Endothelial cell of umbilical vein (primary cell): Measurements from ENCODE around the gene NUDT21. TPM values are rescaled to one million over a fixed set of nuclear protein-coding genes. Genes with fewer than 3 reads are reported as not detected.

Experiments
- BruUV-seq: library from RNA; stranded (reverse); fragments of 400-500 nt; replicated peaks from 2 replicates; lab custom pipeline; 2021; lab: Mats Ljungman, UMichigan
- CTCF ChIA-PET: fragments of 300-600, 350-600 bp; sonication (Branson Sonifier 250); formaldehyde crosslinking; loops from one replicate; lab custom pipeline; 2021; ENCODE audit warnings: antibody characterized with exemption, inconsistent platforms; lab: Charles Lee
- POLR2A ChIA-PET: fragments of 300-600, 350-600 bp; sonication (Branson Sonifier 250); formaldehyde crosslinking; loops from one replicate; lab custom pipeline; 2021; ENCODE audit warnings: antibody characterized with exemption, inconsistent platforms; lab: Charles Lee
- DNase-seq: peaks from one replicate; pipeline ENCODE4 v3.0.0-alpha.2; 2011; ENCODE audit warnings: low read depth, low spot score
- FAIRE-seq: peaks from 2 replicates; lab custom pipeline; 2011; peaks lifted over from hg19 to GRCh38; lab: Jason Lieb, UNC
- H2AFZ ChIP-seq: 2 replicates; pipeline ENCODE4 v1.6.0; 2012; ENCODE audit warnings: low read depth, low read length, control low read depth, inconsistent platforms
- H3K27ac ChIP-seq: 2 replicates; pipeline ENCODE4 v1.5.1; 2011; ENCODE audit warnings: low read depth, mild to moderate bottlenecking, control low read depth, low read length, moderate library complexity; ENCODE audit not compliant: insufficient read depth
- H3K27me3 ChIP-seq, 2 experiments: 2 replicates each; pipeline versions ENCODE4 v1.6.0 to v1.6.1; 2011; ENCODE audit warnings: low read length in 2 of 2, mixed read lengths in 1 of 2; ENCODE audit not compliant: control insufficient read depth in 2 of 2, insufficient read depth in 2 of 2
- H3K36me3 ChIP-seq, 2 experiments: 2 replicates in 1 of 2; 3 replicates in 1 of 2; pipeline ENCODE4 v1.5.1; 2011; ENCODE audit warnings: low read length in 2 of 2, mild to moderate bottlenecking in 1 of 2, moderate library complexity in 1 of 2; ENCODE audit not compliant: control insufficient read depth in 2 of 2, insufficient read depth in 2 of 2; ENCODE audit errors: extremely low read depth in 1 of 2
- H3K4me1 ChIP-seq: 3 replicates; pipeline ENCODE4 v1.5.1; 2011; ENCODE audit warnings: mild to moderate bottlenecking, low read length; ENCODE audit not compliant: control insufficient read depth, insufficient read depth; ENCODE audit errors: extremely low read depth
- H3K4me2 ChIP-seq: 2 replicates; pipeline ENCODE4 v1.6.1; 2011; ENCODE audit warnings: low read length, control low read depth, mixed read lengths; ENCODE audit not compliant: insufficient read depth
- H3K4me3 ChIP-seq, 3 experiments: fragments of 200-600 bp in 1 of 3; sonication (generic), shearing (Covaris generic) in 1 of 3; replicated peaks in 1 of 3; 2 replicates each; pipeline ENCODE4 v1.5.1; 2011 to 2016; ENCODE audit warnings: control low read depth in 3 of 3, low read length in 3 of 3, mild to moderate bottlenecking in 2 of 3, inconsistent platforms in 1 of 3, low read depth in 1 of 3, moderate library complexity in 1 of 3; ENCODE audit not compliant: insufficient read depth in 1 of 3
- H3K79me2 ChIP-seq: 2 replicates; pipeline ENCODE4 v1.6.0; 2012; ENCODE audit warnings: low read length, inconsistent platforms; ENCODE audit not compliant: control insufficient read depth, insufficient read depth
- H3K9ac ChIP-seq: replicated peaks from 2 replicates; pipeline ENCODE3; 2011; ENCODE audit warnings: low read length, control low read depth; ENCODE audit not compliant: insufficient read depth; ENCODE audit errors: extremely low read depth
- H3K9me1 ChIP-seq: replicated peaks from 3 replicates; pipeline ENCODE4 v1.6.0; 2011; ENCODE audit warnings: mild to moderate bottlenecking, low read length; ENCODE audit not compliant: control insufficient read depth, insufficient read depth; ENCODE audit errors: extremely low read depth
- H3K9me3 ChIP-seq: replicated peaks from 2 replicates; pipeline ENCODE4 v1.5.1; 2012; ENCODE audit warnings: low read length, inconsistent platforms; ENCODE audit not compliant: control insufficient read depth, insufficient read depth
- H4K20me1 ChIP-seq: replicated peaks from 2 replicates; pipeline ENCODE3; 2011; ENCODE audit warnings: mild to moderate bottlenecking, low read length; ENCODE audit not compliant: control insufficient read depth, insufficient read depth; ENCODE audit errors: extremely low read depth
- EZH2 ChIP-seq: IDR thresholded peaks from 2 replicates; pipeline ENCODE4 v1.6.1; 2012; ENCODE audit warnings: borderline replicate concordance, low read depth, mild to moderate bottlenecking, moderate library complexity, low read length, inconsistent platforms; ENCODE audit not compliant: severe bottlenecking
- FOS ChIP-seq: IDR thresholded peaks from 2 replicates; pipeline ENCODE4 v1.6.1; 2011; ENCODE audit warnings: mild to moderate bottlenecking, low read length, moderate library complexity, borderline replicate concordance; ENCODE audit not compliant: insufficient read depth
- GATA2 ChIP-seq: IDR thresholded peaks from 2 replicates; pipeline ENCODE4 v1.7.0; 2011; ENCODE audit warnings: low read depth, mild to moderate bottlenecking, moderate library complexity, mixed read lengths, low read length; ENCODE audit not compliant: insufficient read length, insufficient read depth
- JUN ChIP-seq: IDR thresholded peaks from 2 replicates; pipeline ENCODE4 v1.6.1; 2011; ENCODE audit warnings: borderline replicate concordance, low read depth; ENCODE audit not compliant: insufficient read length, insufficient read depth
- MYC ChIP-seq: IDR thresholded peaks from one replicate; pipeline ENCODE4 v1.6.1; 2011; ENCODE audit warnings: mild to moderate bottlenecking, low read depth, low read length
- POLR2A ChIP-seq: IDR thresholded peaks from 2 replicates; pipeline ENCODE4 v1.6.1; 2012; ENCODE audit warnings: low read depth, mild to moderate bottlenecking, control low read depth, low read length
- POLR2AphosphoS5 ChIP-seq: IDR thresholded peaks from 2 replicates; pipeline ENCODE4 v1.6.1; 2012; ENCODE audit warnings: low read depth, mild to moderate bottlenecking, control low read depth, low read length, moderate library complexity; ENCODE audit not compliant: insufficient read depth
- dilution Hi-C: fragments of 300-500 bp; cut with MboI; formaldehyde crosslinking; loops from one replicate; pipeline ENCODE4 v1.15.0; 2019; ENCODE audit warnings: low sequenced_read_pairs; ENCODE audit not compliant: extremely low pct_ligation_motif_present
- intact Hi-C: fragments of 100-400 bp; cut with micrococcal nuclease; formaldehyde crosslinking; loops from one replicate; pipeline ENCODE4 v1.10.0; 2022
- polyA plus RNA-seq, 4 experiments: library from polyadenylated mRNA; depleted of rRNA in 3 of 4; stranded (reverse) in 3 of 4; unstranded in 1 of 4; fragments of >200 nt; gene quantifications; 2 replicates each; pipeline versions ENCODE4 v1.2.1 to v1.2.3, GENCODE V29; 2011 to 2012; ENCODE audit warnings: missing spikeins in 1 of 4
- total RNA-seq: library from RNA; stranded (reverse); gene quantifications from 2 replicates; pipeline ENCODE4 v1.2.3, GENCODE V29; 2021
- TF ChIP-seq, protein P1 (sequence below), 2 donors: IDR thresholded peaks; 1 replicate in 1 of 2; 2 replicates in 1 of 2; pipeline ENCODE4 v1.5.1; 2011; ENCODE audit warnings: low read length in 2 of 2, mild to moderate bottlenecking in 2 of 2, moderate library complexity in 2 of 2, control low read depth in 1 of 2, inconsistent platforms in 1 of 2, low read depth in 1 of 2; ENCODE audit not compliant: insufficient read depth in 1 of 2; ENCODE audit errors: extremely low read depth in 1 of 2
- TF ChIP-seq, protein P2 (sequence below): IDR thresholded peaks from 2 replicates; pipeline ENCODE4 v1.6.1; 2011; ENCODE audit not compliant: insufficient read depth, insufficient read length

Gene NUDT21
- total and polyA plus RNA-seq, 2 donors (not counting 3 experiments of a cell fraction or from before 2014, with no cell fraction given), result 56.4 to 158 TPM

DNA sequence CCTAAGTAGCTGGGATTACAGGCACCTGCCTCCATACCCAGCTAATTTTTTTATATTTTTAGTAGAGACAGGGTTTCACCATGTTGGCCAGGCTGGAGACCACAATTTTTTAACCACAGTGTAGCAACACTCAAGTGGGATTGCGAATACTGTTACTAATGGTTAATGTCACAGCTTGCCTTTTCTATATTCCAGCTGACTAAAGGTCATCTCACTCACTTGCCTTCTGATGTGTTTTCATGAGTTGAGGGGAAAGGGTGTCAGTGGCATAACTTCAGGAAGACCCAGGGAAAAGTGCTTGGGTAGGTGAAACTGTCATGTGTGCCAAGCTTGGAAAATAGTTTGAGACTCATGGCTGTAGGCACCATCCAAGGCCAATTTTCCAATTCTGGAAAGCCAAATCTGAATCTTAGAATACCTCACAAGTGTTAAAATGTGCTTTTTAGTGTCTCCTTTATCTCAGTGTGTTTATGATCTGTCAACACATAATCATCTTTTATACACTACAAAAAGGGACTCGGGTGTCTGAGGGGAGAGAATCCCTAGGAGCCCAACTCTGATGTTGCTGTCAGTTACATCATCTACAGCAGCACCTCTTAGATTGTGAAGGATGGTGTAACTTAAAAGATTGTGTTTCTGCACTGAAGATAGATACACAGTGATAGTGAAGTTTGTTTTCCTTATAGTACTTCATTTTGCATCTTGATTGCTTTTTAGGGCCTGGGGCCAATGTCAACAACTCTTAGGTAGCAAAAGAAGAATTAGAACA, 27.3 kb upstream of the NUDT21 start:
- Histone ChIP-seq H4K20me1 (no peaks in the 10 kb centered on the region), H3K4me1 (peaks cover 6% of the 10 kb centered on the region), H3K79me2 (no peaks in the 10 kb centered on the region), H3K9ac (no peak overlapping the region), H3K9me3 (no peaks in the 10 kb centered on the region), H3K4me3 (no peak overlapping the region), H3K36me3 (peaks cover 5 to 21% of the 10 kb centered on the region in 2 experiments), H3K27me3 (no peaks in the 10 kb centered on the region), H3K9me1 (peaks cover 2% of the 10 kb centered on the region), H2AFZ (no peak overlapping the region), H3K27ac (no peak overlapping the region), H3K4me2 (no peak overlapping the region)
- ChIA-PET CTCF (interaction anchor here (1.4 kb wide), 1 partner anchor 224 kb away, joined by 3 read pairs; no protein-coding TSS in a partner anchor), POLR2A (no interaction called here)
- FAIRE-seq, result peak; percentile 86
- TF ChIP-seq POLR2A, result no peak
- TF ChIP-seq, protein P1, sequence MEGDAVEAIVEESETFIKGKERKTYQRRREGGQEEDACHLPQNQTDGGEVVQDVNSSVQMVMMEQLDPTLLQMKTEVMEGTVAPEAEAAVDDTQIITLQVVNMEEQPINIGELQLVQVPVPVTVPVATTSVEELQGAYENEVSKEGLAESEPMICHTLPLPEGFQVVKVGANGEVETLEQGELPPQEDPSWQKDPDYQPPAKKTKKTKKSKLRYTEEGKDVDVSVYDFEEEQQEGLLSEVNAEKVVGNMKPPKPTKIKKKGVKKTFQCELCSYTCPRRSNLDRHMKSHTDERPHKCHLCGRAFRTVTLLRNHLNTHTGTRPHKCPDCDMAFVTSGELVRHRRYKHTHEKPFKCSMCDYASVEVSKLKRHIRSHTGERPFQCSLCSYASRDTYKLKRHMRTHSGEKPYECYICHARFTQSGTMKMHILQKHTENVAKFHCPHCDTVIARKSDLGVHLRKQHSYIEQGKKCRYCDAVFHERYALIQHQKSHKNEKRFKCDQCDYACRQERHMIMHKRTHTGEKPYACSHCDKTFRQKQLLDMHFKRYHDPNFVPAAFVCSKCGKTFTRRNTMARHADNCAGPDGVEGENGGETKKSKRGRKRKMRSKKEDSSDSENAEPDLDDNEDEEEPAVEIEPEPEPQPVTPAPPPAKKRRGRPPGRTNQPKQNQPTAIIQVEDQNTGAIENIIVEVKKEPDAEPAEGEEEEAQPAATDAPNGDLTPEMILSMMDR (IDR thresholded peaks at IDR 0.05; ENCODE audit: extremely low read depth in 1 of 2, insufficient read depth in 1 of 2, low read depth in 1 of 2, low read length in 2 of 2), result no peak
- no peak for TF ChIP-seq FOS
- TF ChIP-seq POLR2AphosphoS5, result no peak
- no peak for TF ChIP-seq MYC
- no peak for TF ChIP-seq EZH2
- TF ChIP-seq JUN, result no peak
- TF ChIP-seq, protein P2, sequence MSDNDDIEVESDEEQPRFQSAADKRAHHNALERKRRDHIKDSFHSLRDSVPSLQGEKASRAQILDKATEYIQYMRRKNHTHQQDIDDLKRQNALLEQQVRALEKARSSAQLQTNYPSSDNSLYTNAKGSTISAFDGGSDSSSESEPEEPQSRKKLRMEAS, result no peak
- TF ChIP-seq GATA2, result no peak
- DNase-seq, result no peak
- intact Hi-C loops, result loop anchor here (10.0 kb wide), 1 partner anchor 226 kb away; no protein-coding TSS in a partner anchor
- no TSS peak for BruUV-seq
- dilution Hi-C loops, result no loop called here
